HepG2 (cell line): ENCODE data around the gene TTC39C. TPM values are rescaled to one million over a fixed set of nuclear protein-coding genes. Genes with fewer than 3 reads are reported as not detected.

Source experiments
- ATAC-seq: fragments of 200-7000 bp; cut with Tn5 transposase; 3 replicates; pipeline ENCODE4 v1.9.1; 2020; ENCODE audit warnings: mild to moderate bottlenecking, moderate library complexity
- BruUV-seq: library from RNA; stranded (reverse); fragments of 400-500 nt; replicated peaks from 2 replicates; lab custom pipeline; 2021; lab: Mats Ljungman, UMichigan
- CTCF ChIA-PET: fragments of 300-600 bp; formaldehyde crosslinking; extraction: SDS; loops from one replicate; lab custom pipeline; 2021; ENCODE audit warnings: low total read pairs, inconsistent platforms, low intra/inter-chr PET ratio; lab: Yijun Ruan, JAX
- POLR2A ChIA-PET: fragments of 350-600 bp; sonication (Branson Sonifier 250); formaldehyde crosslinking; loops from one replicate; lab custom pipeline; 2020; ENCODE audit warnings: antibody characterized with exemption, inconsistent platforms; lab: Yijun Ruan, JAX
- DNase-seq: peaks from one replicate; pipeline ENCODE4 v3.0.0-alpha.2; 2015; ENCODE audit warnings: low spot score
- FAIRE-seq: peaks from 3 replicates; lab custom pipeline; 2011; peaks lifted over from hg19 to GRCh38; lab: Jason Lieb, UNC
- H2AFZ ChIP-seq: one replicate; pipeline ENCODE4 v1.6.1; 2011; ENCODE audit warnings: low read length, inconsistent platforms
- H3K27ac ChIP-seq: fragments of 300-600 bp; 3 replicates; pipeline ENCODE4 v1.8.0; 2011; ENCODE audit warnings: mixed run types, mild to moderate bottlenecking, mixed read lengths, low read length, inconsistent platforms; ENCODE audit not compliant: insufficient read depth; ENCODE audit errors: extremely low read length
- H3K27me3 ChIP-seq, 2 experiments: fragments of 200-600 bp in 1 of 2; 2 replicates in 1 of 2; 3 replicates in 1 of 2; pipeline versions ENCODE4 v1.6.0 to v1.8.0; 2011; ENCODE audit warnings: low read length in 2 of 2, mild to moderate bottlenecking in 2 of 2, moderate library complexity in 2 of 2, inconsistent platforms in 1 of 2; ENCODE audit not compliant: insufficient read depth in 2 of 2, control insufficient read depth in 1 of 2
- H3K36me3 ChIP-seq, 2 experiments: fragments of 200-600 bp in 1 of 2; replicated peaks in 1 of 2; 2 replicates in 1 of 2; 3 replicates in 1 of 2; pipeline versions ENCODE4 v1.5.1 to v1.8.0; 2011; ENCODE audit warnings: low read length in 2 of 2, inconsistent platforms in 1 of 2; ENCODE audit not compliant: insufficient read depth in 2 of 2, control insufficient read depth in 1 of 2
- H3K4me1 ChIP-seq: 2 replicates; pipeline ENCODE4 v1.5.1; 2012; ENCODE audit warnings: low read length, inconsistent platforms; ENCODE audit not compliant: insufficient read depth
- H3K4me2 ChIP-seq: 2 replicates; pipeline ENCODE4 v1.6.0; 2011; ENCODE audit warnings: low read depth, low read length, inconsistent platforms
- H3K4me3 ChIP-seq, 3 experiments: fragments of 200-600 bp in 1 of 3; sonication (generic), shearing (Covaris generic) in 1 of 3; replicated peaks in 1 of 3; 2 replicates each; pipeline ENCODE4 v1.5.1; 2011 to 2016; ENCODE audit warnings: low read length in 3 of 3, inconsistent platforms in 2 of 3, low read depth in 2 of 3, mild to moderate bottlenecking in 2 of 3, control low read depth in 1 of 3, mixed read lengths in 1 of 3; ENCODE audit not compliant: insufficient read depth in 1 of 3
- H3K79me2 ChIP-seq: one replicate; pipeline ENCODE4 v1.6.1; 2011; ENCODE audit warnings: low read length, inconsistent platforms; ENCODE audit not compliant: insufficient read depth
- H3K9ac ChIP-seq: 2 replicates; pipeline ENCODE4 v1.6.0; 2011; ENCODE audit warnings: mild to moderate bottlenecking, low read depth, low read length, inconsistent platforms; ENCODE audit not compliant: insufficient read depth
- H3K9me3 ChIP-seq: 2 replicates; pipeline ENCODE4 v1.5.1; 2012; ENCODE audit warnings: mild to moderate bottlenecking, low read length
- H4K20me1 ChIP-seq: 2 replicates; pipeline ENCODE4 v1.6.0; 2011; ENCODE audit warnings: inconsistent platforms, mild to moderate bottlenecking, low read length, moderate library complexity; ENCODE audit not compliant: insufficient read depth
- HCFC1 ChIP-seq: fragments of 150-350 bp; IDR thresholded peaks from 2 replicates; pipeline ENCODE4 v1.6.1; 2014; ENCODE audit warnings: low read depth, low read length
- PAXIP1 ChIP-seq: sonication (generic); formaldehyde crosslinking; conservative IDR thresholded peaks from 2 replicates; pipeline ENCODE4 v1.4.0; 2020; ENCODE audit warnings: mild to moderate bottlenecking, missing genetic modification reagents, moderate library complexity
- SYNCRIP ChIP-seq: fragments of 200-400 bp; formaldehyde crosslinking; IDR thresholded peaks from 2 replicates; pipeline ENCODE4 v1.6.1; 2018; ENCODE audit warnings: mild to moderate bottlenecking, low read depth, low read length; ENCODE audit not compliant: insufficient read depth
- ZNF274 ChIP-seq: sonication (generic); formaldehyde crosslinking; IDR thresholded peaks from 2 replicates; pipeline ENCODE4 v1.5.1; 2020; ENCODE audit warnings: mild to moderate bottlenecking, missing genetic modification reagents
- ZNF747 ChIP-seq: sonication (generic); formaldehyde crosslinking; IDR thresholded peaks from 2 replicates; pipeline ENCODE4 v1.8.1; 2023; ENCODE audit warnings: missing genetic modification reagents, mild to moderate bottlenecking, borderline replicate concordance
- WGBS: methylation state at CpG from one replicate; pipeline ENCODE4 v1.1.6; 2017; ENCODE audit warnings: low lambda C conversion rate; 5-methylcytosine and 5-hydroxymethylcytosine counted together
- in situ Hi-C: cut with HindIII; loops from 2 replicates; pipeline ENCODE4 v1.10.0; 2017; ENCODE audit warnings: low pct_unique_long_range_greater_than_20kb; ENCODE audit not compliant: extremely low pct_ligation_motif_present
- intact Hi-C: fragments of 100-400 bp; cut with micrococcal nuclease; formaldehyde crosslinking; loops from one replicate; pipeline ENCODE4 v1.10.0; 2022; ENCODE audit not compliant: unreplicated experiment
- polyA plus RNA-seq, 8 experiments: library from polyadenylated mRNA; depleted of rRNA in 3 of 8; stranded (reverse) in 7 of 8; unstranded in 1 of 8; fragments of >200 nt; fragmentation: Illumina TruSeq in 4 of 8; extraction: Trizol in 4 of 8; gene quantifications; 2 replicates each; pipeline versions ENCODE4 v1.2.1 to v1.2.3, GENCODE V29; 2011 to 2016; ENCODE audit warnings: low read depth in 4 of 8, missing spikeins in 1 of 8, mixed read lengths in 1 of 8; ENCODE audit not compliant: insufficient read depth in 1 of 8
- total RNA-seq, 5 experiments: library from RNA; depleted of rRNA; stranded (reverse); fragments of >200 nt; fragmentation: Illumina TruSeq; extraction: Trizol; gene quantifications; 2 replicates each; pipeline ENCODE4 v1.2.3, GENCODE V29; 2016; ENCODE audit warnings: low read depth in 1 of 5

The TTC39C gene
- total and polyA plus RNA-seq, 2 of the 13 experiments (the other 11 are each of a cell fraction or from before 2014, with no cell fraction given) = 19.1 to 25.9 TPM

- POLR2A ChIA-PET = no interaction called here
- DNase-seq (no peak), ATAC-seq (no peak), FAIRE-seq (no peak)
- Histone ChIP-seq H3K9ac (no peak overlapping the region), H4K20me1 (no peaks in the 10 kb centered on the region), H3K4me2 (no peak overlapping the region), H3K79me2 (no peaks in the 10 kb centered on the region), H3K27ac (no peak overlapping the region), H2AFZ (no peak overlapping the region), H3K4me3 (no peak overlapping the region), H3K4me1 (no peaks in the 10 kb centered on the region), H3K9me3 (no peaks in the 10 kb centered on the region), H3K27me3 (no peaks in the 10 kb centered on the region; a peak in 2 of 5 replicates), H3K36me3 (no peaks in the 10 kb centered on the region)
- in situ Hi-C loops (loop anchor here (5.0 kb wide), 1 partner anchor 150 kb away; no protein-coding TSS in a partner anchor), intact Hi-C loops (no loop called here)
- CTCF ChIA-PET = no interaction called here
- no TSS peak for BruUV-seq
- 51% methylated on average over 4 of the region's 9 CpGs for WGBS
- no peak for TF ChIP-seq ZNF747 (CRISPR knock-in tag)
- TF ChIP-seq PAXIP1 = no peak
- TF ChIP-seq ZNF274 = no peak
- no peak for TF ChIP-seq HCFC1
- no peak for TF ChIP-seq SYNCRIP
Measured at GRCh38 chr18:23967321-23968089, 47.0 kb upstream of the TTC39C start.
